HG02943 (cell line): ENCODE results near the gene ENGASE.
"Not testable (repeated sequence)": the region's sequence is repeated elsewhere in the genome, so short reads cannot be mapped to it uniquely, and the experiment has no call there.

Experiments
- ATAC-seq: cut with Tn5 transposase; IDR thresholded peaks from one replicate; pipeline ENCODE4 v1.9.1; 2021; ENCODE audit warnings: mild to moderate bottlenecking, low read depth, moderate library complexity; ENCODE audit not compliant: unreplicated experiment

Gene ENGASE

DNA sequence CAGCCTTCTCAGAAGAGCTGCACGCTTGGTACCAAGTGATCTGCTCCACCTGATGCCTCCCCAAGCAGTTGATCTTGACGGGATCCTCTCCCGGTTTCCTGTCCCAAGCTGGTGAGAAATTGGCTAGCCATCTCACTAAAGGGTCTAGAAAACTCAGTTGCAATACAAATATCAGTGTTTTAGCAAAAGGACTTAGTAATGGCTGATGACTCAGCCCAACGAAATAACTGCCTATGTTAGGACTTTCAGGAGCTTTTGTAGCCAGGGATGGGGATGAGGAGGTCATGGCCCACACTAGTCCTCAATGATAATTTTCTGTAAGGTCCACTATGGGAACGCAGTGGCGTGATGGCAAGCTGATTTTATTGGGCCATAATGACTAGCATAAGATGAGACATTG is 23.3 kb upstream of the ENGASE start:
- ATAC-seq = no peak

DNA sequence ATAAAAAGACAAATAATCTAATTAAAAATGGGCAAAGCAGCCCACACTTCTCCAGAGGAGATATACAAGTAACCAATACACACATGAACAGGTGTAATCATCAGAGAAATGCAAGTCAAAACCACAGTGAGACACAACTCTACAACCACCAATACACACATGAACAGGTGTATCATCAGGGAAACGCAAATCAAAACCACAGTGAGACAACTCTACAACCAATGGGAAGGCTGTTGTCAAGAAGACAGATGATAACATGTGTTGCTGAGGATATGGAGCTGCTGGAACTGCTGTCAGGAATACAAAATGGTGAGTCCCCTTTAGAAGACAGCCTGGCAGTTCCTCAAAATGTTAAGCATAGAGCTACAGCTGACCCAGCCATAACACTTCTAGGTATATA is 22.5 kb upstream of the ENGASE start:
- ATAC-seq = no peak

DNA sequence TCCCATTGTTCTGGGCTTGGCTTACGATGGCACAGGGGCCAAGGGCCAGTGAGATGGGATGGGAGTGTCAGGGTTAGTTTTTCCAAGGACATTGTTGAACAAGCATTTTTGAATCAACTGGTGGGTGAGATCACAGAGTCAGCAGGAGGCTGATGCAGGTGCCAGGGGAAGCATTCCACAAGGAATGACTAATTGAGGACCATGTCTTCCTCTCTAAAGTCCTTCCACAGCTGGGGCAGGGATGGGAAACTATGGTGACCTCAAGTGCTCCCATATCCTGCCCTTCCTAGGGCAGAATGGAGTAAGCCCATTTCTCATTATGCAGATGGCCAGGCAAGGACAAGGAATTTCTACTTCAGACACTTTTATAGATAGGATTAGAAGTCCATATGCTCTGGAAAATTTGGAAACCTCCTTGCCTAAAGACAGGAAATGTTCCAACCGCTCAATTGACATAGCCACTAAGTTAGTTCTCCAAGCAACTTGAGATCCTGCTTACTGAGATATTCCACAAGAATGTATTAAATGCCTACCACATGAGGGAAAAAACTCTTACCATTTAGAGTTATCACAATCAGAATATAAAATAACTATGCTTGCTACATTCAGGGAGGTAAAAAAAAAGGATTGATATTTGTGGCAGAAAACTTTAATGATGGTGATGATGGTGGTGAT is 21.2 kb upstream of the ENGASE start:
- no peak for ATAC-seq

DNA sequence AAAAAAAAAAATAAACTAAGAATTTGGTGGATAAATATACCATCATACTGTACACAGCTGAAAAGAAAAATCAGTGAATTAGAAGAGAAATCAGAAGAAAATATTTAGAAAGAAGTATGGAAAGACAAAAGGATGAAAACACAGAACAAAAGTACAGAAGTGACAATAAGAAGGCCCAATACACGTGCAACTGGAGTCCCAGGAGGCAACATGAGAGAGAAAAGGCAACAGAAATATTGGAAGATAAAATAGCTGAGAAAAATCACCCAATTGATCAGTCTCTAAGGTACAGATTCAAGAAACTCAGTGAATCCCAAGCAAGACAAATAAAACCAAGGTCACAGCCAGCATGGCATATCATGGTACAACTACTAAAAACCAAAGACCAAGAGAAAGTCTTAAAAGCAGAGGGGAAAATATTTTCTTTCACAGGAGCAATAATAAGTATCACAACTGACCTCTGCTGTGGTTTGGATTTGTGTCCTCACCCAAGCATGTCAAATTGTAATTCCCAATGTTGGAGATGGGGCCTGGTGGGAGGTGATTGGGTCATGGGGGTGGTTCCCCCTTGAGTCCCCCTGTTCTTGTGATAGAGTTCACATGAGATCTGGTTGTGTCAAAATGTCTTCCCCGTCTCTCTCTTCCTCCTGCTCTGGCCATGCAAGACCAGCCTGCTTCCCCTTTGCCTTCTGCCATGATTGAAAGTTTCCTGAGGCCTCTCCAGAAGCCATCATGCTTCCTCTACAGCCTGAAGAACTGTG is 20.2 kb upstream of the ENGASE start:
- ATAC-seq = no peak

DNA sequence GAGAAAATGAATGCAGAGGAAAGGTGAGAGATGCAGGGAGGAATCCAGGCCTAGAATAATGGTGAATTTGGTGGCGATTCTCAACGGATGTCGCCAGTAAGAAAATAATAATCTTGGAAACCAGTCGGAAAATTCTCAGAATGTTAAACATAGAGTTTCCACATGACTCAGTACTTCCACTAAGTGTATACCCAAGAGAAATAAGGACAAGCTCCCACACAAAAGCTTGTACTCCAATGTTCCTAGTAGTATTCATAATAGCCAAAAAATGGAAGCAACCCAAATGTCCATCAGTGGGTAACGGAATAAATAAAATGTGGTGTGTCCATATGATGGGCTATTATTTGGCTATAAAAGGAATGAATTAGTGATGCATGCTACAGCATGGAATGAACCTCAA is 19.4 kb upstream of the ENGASE start:
- ATAC-seq = no peak

DNA sequence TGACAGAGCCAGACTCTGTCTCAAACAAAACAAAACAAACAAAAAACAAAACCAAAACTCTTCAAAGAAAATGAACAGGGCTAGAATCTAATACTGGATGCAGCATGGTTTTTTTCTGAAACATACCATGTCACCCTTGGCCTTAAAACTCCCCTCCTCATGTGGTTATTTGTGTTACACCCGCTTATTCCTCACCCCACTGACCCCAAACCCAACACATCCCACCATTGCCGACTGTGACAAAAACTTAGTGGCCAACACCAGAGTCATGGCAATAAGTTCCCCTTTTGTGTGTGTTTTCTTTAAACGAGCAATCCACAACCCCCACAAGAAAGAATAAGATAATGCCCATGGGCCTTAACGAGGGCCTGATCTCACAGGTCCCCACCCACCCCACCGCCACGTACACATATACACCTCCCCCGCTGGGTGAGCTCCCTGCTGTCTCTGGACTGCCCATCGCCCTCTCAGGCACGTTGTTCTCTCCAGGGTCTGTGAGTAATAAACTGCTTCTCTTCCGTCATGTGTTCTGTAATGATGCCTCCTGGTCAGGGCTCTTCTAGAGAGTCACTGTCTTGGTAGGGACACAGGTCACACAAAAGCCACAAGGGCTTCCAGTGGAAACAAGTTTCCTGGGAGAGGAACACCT is 16.8 kb upstream of the ENGASE start:
- ATAC-seq = no peak

DNA sequence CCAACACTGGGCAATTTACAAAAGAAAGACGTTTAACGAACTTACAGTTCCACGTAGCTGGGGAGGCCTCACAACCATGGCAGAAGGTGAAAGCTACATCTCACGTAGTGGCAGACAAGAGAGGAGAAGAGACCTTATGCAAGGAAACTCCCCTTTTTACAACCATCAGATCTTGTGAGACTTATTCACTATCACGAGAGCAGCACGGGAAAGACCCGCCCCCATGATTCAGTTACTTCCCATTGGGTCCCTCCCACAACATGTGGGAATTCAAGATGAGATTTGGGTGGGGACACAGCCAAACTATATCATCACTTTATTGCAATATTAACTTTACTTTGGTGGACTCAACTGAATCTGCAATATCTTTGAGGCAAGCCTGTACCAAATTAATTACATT is 11.9 kb upstream of the ENGASE start:
- no peak for ATAC-seq

DNA sequence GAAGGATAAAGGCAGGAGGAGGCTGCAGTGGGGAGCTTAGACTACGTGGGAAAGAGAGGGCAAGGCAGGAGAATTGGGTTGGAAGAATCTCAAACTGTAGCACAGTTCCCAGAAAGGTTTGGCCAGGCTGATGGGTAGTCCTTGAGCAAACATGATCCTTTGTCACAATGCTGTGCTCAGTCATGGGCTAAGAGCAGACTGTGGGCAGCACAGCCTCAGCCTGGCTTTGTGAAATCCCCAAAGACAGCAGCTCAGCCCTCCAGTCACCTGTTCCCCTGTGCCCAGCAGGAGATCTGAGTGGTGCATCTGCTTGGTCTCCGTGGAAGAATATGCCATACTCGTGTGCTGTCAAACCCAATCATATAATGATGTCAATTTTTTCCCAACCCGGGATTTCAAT is 10.6 kb upstream of the ENGASE start:
- no peak for ATAC-seq

DNA sequence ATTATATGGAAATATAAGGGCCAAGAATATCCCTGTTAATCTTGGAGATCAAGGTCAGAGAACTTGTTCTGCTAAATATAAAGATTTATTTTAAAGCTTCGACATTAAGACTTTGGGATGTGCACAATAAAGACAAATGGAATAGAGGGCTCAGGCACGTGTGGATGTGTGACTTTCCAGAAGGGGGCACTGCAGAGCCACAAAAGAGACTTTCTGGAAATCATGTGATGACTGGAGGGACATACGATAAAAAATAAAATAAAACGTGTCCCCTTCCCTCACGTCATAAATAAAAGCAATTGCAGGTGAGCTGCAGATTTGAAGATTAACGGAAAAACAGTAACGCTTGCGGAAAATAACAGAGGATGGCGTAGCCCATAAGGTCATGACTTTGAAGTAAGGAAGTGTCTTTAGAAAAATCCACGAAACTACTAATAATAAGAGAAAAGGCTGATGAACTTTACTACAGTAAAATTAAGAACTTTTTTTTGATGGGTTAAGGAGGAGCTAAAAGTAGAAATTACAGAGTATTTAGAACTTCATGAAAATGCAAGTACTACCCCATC is 9.4 kb upstream of the ENGASE start:
- no peak for ATAC-seq

DNA sequence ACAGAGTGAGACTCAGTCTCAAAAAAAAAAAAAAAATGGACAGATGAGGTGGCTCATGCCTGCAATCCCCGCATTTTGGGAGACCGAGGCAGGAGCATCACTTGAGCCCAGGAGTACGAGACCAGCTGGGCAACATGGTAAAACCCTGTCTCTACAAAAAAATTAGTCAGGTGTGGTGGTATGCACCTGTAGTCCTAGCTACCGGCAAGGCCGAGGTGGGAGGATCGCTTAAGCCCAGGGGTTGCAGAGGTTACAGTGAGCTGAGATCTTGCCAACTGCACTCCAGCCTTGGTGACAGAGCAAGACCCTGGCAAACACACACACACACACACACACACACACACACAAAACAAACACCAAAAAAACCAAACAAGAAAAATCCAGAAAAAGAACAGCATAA is 7.7 kb upstream of the ENGASE start:
- no peak for ATAC-seq

DNA sequence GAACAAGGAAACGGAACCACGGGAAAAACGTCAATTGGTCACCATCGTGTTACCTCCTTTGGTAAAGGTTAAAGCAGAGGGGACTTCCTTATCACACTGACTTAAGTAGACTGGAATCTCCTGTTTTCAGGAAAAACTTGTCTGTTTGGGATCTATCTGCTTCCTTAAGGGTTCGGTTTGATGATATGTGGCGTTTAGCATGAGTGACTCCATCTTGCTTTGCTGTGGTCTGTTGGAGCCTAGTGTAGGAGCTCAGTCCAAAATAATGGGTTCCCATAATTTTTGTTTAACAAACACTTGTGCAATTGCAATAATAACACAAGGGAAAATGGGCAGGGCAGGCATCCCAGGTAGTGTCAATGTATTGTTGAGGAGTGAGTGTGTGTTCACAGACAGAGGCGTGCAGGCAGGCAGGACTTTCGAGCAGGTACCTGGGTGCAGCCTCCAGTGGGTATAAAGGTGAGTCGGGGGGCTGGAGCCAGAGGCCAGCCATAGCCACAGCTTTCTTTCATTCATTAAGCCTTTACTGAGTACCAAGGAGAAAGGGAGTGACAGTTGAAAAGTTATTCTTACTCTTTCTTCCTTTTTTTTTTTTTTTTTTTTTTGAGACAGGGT is 4.3 kb upstream of the ENGASE start:
- ATAC-seq = no peak

DNA sequence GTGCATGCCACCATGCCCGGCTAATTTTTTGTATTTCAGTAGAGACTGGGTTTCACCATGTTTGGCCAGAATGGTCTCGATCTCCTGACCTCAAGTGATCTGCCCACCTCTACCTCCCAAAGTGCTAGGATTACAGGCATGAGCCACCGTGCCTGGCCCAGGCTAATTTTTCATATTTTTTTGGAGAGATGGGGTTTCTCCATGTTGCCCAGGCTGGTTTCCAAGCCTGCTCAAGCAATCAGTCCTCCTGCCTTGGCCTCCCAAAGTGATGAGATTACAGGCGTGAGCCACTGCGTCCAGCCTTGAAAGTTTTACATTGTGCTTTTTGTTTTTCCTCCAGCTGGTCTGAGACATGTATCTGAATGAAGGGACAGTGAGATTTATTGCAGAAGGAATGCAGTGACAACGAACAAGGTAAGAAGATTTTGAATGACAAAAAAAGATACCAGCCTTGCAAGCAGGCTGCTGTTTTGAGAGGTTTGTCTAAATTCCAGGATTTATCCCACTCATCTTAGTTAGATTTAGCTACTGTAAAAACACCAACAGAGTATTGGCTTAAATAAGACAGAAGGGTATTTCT is 3.4 kb upstream of the ENGASE start:
- no peak for ATAC-seq

DNA sequence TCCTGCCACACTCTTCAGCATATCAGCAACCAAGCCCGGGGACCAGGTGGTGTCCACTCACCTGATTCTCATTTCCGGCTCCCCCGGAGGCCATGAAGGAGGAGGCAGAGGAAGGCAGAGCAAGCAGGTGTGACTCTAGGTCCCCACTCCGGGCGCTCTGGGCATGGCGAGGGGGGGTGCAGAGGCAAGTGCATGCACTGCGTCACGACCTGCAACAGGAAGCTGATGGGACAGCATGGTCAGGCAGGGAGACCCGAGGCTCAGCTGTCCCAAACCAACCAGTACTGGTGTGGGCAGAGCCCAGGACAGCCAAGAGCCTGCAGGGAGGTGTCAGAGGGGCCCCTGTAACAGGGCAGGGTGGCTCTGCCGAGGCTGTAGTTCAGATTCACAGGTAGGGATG is 2.1 kb upstream of the ENGASE start:
- no peak for ATAC-seq

DNA sequence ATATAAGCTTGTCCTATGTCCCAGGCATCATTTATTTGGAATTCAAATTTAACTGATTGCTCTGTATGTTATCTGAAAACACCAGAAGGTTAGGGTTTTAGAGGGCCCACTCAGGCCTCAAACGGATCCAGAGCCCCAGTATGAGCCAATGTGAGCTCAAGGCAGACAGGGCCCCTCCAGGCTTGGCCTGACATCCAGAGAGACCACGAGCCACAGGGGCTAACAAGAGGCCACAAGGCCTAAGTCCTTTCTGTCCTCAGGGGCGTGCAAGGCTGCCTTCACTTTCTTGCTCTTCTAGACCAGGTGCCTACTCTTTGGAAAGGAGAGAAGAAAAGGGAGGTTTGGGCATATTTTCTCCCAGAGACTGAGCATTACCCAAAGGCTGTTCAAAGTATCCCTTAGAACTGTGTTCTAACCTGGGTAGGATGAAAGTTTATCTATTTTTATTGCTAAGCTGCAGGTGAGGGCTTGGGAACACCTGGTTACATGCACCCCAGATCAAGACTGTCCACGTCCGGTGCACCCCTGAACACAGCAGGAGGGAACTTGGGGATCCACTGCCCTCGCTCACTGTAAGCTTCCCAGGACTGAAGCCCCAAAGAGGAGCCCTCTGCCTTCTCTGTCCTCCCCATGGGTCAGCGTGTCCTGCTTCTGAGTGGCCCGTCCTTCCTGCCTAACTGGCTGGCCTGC is 1.5 kb upstream of the ENGASE start:
- no peak for ATAC-seq

DNA sequence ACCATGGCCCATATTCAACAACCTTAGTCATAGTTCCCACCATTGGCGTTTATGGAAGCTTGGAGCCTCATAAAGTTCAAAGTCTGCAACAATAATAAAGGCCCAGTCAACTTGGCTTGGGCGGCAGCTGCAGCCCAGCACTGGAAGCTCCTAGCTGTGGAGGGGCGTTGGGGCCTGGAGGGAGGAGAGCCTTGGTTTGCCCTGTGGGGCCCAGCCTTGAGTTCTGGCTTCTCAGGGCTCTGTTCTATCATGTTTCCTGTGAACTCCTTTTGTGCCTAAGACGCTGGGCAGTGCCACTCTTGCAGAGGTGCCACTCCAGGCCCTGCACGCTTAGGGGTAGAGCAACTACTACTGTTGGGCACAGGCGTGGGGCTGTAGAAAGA is 927 bp upstream of the ENGASE start:
- ATAC-seq = no peak

DNA sequence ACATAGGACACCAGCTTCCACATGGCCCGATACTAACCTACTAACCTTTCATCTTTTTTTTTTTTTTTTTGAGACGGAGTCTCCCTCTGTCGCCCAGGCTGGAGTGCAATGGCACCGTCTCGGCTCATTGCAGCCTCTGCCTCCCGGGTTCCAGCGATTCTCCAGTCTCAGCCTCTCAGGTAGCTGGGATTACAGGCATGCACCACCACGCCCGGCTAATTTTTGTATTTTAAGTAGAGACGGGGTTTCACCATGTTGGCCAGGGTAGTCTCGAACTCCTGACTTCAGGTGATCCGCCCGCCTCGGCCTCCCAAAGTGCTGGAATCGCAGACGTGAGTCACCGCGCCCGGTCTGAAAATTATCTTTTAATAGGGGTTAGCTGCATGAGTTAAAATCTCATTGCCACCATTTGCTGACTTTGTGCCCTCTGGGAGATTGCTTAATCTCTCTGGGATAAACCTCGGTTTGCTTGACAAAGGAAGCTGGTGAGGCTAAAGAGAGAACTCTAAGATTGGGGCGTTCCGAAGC is 439 bp upstream of the ENGASE start:
- not testable (repeated sequence) for ATAC-seq

DNA sequence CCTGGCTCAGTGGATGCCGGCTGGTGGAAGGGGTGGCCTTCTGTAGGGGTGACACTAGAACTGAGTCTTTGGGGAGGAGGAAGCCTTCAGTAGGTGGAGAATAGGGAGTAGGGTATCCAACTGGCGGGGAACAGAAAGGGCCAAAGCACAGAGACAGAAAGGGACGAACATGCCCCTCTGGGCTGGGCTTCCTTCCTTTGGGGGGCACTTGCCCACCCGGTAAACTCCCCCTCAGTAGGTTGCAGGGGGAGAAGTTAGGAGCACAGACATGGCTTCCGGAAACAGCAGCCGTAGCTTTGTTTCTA is 774 bp downstream of the ENGASE start:
- ATAC-seq = no peak

DNA sequence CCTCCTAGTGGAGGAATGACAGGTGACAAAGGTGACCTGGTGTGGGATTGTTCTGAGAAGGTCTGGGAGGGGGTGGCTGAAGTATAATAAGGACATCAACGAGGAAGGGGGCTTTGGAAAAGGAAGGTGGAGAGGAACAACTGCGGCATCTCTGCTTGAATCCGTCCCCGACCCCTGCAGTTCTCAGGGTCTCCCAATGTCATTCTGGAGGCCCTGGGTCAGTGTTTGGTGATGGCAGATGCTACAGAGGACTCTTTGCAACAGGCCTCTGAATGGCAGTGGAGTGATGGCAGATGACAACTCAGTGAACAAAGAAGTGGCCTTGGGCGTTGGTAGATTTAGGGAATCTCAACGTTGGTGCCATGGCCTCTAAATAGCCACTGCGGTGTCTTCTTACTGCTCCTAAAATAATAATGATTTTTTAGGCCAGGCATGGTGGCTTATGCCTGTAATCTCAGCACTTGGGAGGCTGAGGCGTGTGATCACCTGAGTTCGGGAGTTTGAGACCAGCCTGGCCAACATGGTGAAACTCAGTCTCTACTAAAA is 1.3 kb downstream of the ENGASE start:
- no peak for ATAC-seq

DNA sequence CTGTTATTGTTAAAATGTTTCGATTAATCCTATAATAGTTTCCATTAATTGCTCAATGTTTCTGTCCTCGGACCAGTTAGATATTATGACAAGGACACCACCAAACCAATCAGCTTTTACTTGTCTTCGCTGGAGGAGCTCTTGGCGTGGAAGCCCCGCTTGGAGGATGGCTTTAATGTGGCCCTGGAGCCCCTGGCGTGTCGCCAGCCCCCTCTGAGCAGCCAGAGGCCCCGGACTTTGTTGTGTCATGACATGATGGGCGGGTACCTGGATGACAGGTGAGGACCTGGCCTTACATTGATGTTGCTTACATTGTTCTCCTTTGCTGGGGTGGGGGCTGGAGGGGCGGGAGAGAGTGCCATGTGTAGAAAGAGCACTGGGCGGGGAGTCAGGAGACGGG is 3.0 kb downstream of the ENGASE start:
- ATAC-seq = no peak
